Liver (tissue), 3 donors: Measurements from ENCODE around the gene INPP4A.

Experiments
- ATF3 ChIP-seq: IDR thresholded peaks from 2 replicates; pipeline ENCODE4 v1.6.1; 2016; ENCODE audit warnings: antibody characterized with exemption
- CTCF ChIP-seq: fragments of 150-350 bp; IDR thresholded peaks from 2 replicates; pipeline ENCODE4 v1.5.1; 2017; ENCODE audit warnings: improper control_type of control experiment, low read depth, low read length; ENCODE audit not compliant: missing input control
- GABPA ChIP-seq, 2 donors: IDR thresholded peaks in 1 of 2; conservative IDR thresholded peaks in 1 of 2; 2 replicates each; pipeline ENCODE4 v1.6.1; 2016; ENCODE audit warnings: antibody characterized with exemption in 2 of 2, mild to moderate bottlenecking in 1 of 2, moderate library complexity in 1 of 2
- HNF4G ChIP-seq: IDR thresholded peaks from 2 replicates; pipeline ENCODE4 v1.6.1; 2016; ENCODE audit warnings: antibody characterized with exemption
- MAX ChIP-seq: IDR thresholded peaks from 2 replicates; pipeline ENCODE4 v1.6.1; 2016; ENCODE audit warnings: antibody characterized with exemption
- RAD21 ChIP-seq, 2 donors: IDR thresholded peaks; 2 replicates each; pipeline ENCODE4 v1.6.1; 2016; ENCODE audit warnings: antibody characterized with exemption in 2 of 2, mild to moderate bottlenecking in 2 of 2
- REST ChIP-seq: IDR thresholded peaks from 2 replicates; pipeline ENCODE4 v1.6.1; 2016; ENCODE audit warnings: antibody characterized with exemption, mild to moderate bottlenecking
- SP1 ChIP-seq: IDR thresholded peaks from 2 replicates; pipeline ENCODE4 v1.6.1; 2018; ENCODE audit warnings: antibody characterized with exemption, mild to moderate bottlenecking
- TAF1 ChIP-seq: conservative IDR thresholded peaks from 2 replicates; pipeline ENCODE4 v1.6.1; 2016; ENCODE audit warnings: antibody characterized with exemption, mild to moderate bottlenecking
- YY1 ChIP-seq: IDR thresholded peaks from 2 replicates; pipeline ENCODE4 v1.6.1; 2016; ENCODE audit warnings: antibody characterized with exemption, mild to moderate bottlenecking
- ZBTB33 ChIP-seq: IDR thresholded peaks from 2 replicates; pipeline ENCODE4 v1.6.1; 2016; ENCODE audit warnings: antibody characterized with exemption
- donor health status: healthy.
- donor health status: healthy.

GRCh38 chr2:98537390-98538126 is 92.9 kb downstream of the INPP4A start:
- TF ChIP-seq CTCF (no peak), REST (no peak), ATF3 (no peak), MAX (no peak), YY1 (no peak), TAF1 (no peak), HNF4G (no peak), RAD21 (IDR thresholded peaks at IDR 0.05) (no peak), ZBTB33 (no peak), SP1 (no peak), GABPA (IDR thresholded peaks at IDR 0.05 in 1 of 2, conservative IDR thresholded peaks at IDR 0.05 in 1 of 2) (no peak)
